Renal cortex interstitium (tissue), 11 donors: ENCODE data around the gene GNAS. TPM values are rescaled to one million over a fixed set of nuclear protein-coding genes. Genes with fewer than 3 reads are reported as not detected.
A peak's percentile ranks its signal among the peaks of the same experiment; 100 is the strongest.

ENCODE experiments used
- DNase-seq, 11 donors: peaks; one replicate each; pipeline ENCODE4 v3.0.0-alpha.2; 2013; ENCODE audit warnings: low read depth in 9 of 11, low spot score in 4 of 11; ENCODE audit errors: extremely low read depth in 1 of 11
- polyA plus RNA-seq, 3 donors: library from polyadenylated mRNA; unstranded; fragments of 120-200 nt; gene quantifications; one replicate each; pipeline ENCODE4 v1.2.1, GENCODE V29; 2013; ENCODE audit not compliant: insufficient read length in 3 of 3

Gene GNAS
- polyA plus RNA-seq, 3 donors: 1,846 to 2,284 (median 1,968) TPM

DNA sequence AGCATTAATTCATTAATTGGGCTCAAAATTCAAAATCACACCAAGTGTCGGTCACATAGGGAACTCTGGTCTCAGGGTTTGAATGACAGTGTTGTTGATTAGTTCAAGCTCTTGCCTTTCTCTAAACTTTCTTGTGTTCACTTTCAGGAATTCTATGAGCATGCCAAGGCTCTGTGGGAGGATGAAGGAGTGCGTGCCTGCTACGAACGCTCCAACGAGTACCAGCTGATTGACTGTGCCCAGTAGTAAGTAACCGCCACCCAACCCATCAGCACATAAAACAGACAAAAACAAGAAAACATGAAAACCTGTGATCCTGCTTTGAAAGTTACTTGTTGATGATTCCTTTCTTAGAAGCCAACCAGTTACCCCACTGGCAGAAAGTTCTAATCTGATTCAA lies 52.7 kb downstream of the GNAS start:
- no peak for DNase-seq

GRCh38 chr20:58906111-58906510 lies 53.6 kb downstream of the GNAS start:
- DNase-seq: no peak

- no peak for DNase-seq
These were observed 54.4 kb downstream of the GNAS start for GRCh38 chr20:58906894-58907293.

GRCh38 chr20:58907320-58908137 lies 55.0 kb downstream of the GNAS start:
- DNase-seq: peak; percentile 67 to 92 (median 86)

- no peak for DNase-seq
These were observed 55.7 kb downstream of the GNAS start for GRCh38 chr20:58908221-58908620.

GRCh38 chr20:58908941-58909340 lies 56.4 kb downstream of the GNAS start:
- DNase-seq: no peak

DNA sequence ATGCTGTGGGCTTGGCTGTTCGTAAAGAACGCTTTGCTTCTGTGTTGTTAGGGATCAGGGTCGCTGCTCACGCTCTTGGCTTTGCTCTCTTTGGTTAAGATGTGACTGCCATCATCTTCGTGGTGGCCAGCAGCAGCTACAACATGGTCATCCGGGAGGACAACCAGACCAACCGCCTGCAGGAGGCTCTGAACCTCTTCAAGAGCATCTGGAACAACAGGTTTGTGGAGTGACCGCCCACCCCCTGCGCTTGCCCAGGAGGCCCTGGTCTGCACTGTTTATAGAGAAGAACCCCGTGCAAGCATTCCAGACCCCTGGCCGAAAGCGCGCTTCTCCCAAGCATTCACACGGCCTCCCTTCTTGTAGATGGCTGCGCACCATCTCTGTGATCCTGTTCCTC lies 57.1 kb downstream of the GNAS start:
- DNase-seq: no peak

GRCh38 chr20:58910473-58910872 lies 58.0 kb downstream of the GNAS start:
- DNase-seq: no peak

- no peak for DNase-seq
These were observed 58.8 kb downstream of the GNAS start for GRCh38 chr20:58911309-58911708.

- DNase-seq: no peak
These were observed 59.5 kb downstream of the GNAS start for GRCh38 chr20:58911970-58912369.

GRCh38 chr20:58913079-58913478 lies 60.6 kb downstream of the GNAS start:
- DNase-seq: no peak

- DNase-seq: no peak
These were observed 66.1 kb downstream of the GNAS start for GRCh38 chr20:58918621-58919020.

DNA sequence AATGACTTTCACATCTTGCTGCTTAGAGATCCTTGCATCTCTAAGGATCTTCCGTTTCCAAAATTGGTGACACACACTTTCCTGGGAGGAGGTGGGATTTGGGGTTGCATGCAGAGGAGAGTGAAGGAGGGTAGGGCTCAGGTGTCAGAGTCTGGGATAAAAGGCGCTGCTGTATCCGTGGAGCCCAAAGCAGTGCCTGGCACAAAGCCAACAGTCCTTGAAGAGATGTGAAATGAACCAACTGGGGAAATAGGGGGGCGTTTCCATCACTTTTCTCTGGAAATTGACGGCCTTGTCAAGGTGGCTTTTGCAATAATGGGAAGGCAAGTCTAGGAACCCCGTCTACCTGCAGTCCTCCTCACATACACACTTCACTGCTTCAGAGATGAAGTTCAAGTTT lies 69.0 kb downstream of the GNAS start:
- no peak for DNase-seq

DNA sequence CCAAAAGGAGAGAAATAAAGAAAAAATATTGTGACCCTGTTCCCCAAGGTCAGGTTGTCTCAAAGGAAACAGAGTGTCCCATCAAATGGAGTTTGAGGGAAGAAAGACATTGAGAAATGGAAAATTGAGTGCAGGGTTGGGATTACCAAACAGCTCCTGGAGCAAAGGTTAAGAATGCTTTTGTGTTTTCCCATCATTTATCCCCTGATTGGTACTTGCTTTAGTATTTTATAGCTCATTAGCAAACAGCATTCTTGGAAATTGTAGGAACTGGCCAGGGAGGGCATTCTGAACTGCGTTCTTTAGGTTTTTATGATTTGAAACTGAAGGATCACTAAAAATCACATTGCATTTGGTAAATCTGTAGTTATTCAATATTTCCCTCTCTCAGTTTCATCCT lies 69.5 kb downstream of the GNAS start:
- DNase-seq: no peak

DNA sequence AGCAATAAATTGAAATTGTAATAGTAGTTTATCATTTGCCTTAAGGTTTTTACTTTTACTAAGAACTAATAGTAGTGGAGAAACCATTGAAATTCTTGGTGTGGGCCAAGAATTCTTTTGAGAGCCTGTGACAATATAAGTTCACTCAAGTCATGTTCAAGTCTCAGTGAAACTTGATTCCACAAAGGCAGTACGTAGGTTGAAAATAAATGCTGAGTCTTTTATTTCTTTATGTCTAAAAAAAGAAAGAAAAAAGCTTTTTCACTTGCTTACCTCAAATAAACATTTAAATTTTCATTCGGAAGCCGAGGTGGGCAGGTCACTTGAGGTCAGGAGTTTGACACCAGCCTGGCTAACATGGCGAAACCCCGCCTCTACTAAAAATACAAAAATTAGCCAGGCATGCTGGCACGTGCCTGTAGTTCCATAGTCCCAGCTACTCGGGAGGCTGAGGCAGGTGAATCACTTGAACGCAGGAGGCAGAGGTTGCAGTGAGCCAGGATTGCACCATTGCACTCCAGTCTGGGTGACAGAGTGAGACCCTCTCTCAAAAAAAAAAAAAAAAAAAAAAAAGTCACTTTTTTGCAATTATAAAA lies 70.7 kb downstream of the GNAS start:
- no peak for DNase-seq

- DNase-seq: no peak
These were observed 74.4 kb downstream of the GNAS start for GRCh38 chr20:58926802-58927489.

GRCh38 chr20:58927490-58928061 lies 75.1 kb downstream of the GNAS start:
- DNase-seq: no peak

GRCh38 chr20:58930496-58930895 lies 78.0 kb downstream of the GNAS start:
- no peak for DNase-seq

GRCh38 chr20:58932170-58932569 lies 79.7 kb downstream of the GNAS start:
- no peak for DNase-seq

- DNase-seq: no peak
These were observed 85.6 kb downstream of the GNAS start for GRCh38 chr20:58938078-58938477.
